HG03097 (cell line): ENCODE results near the gene ING5.
"Not testable (repeated sequence)": the region's sequence is repeated elsewhere in the genome, so short reads cannot be mapped to it uniquely, and the experiment has no call there.

Experiments used
- ATAC-seq: cut with Tn5 transposase; IDR thresholded peaks from one replicate; pipeline ENCODE4 v1.9.1; 2021; ENCODE audit not compliant: unreplicated experiment, low FRiP score

The ING5 gene

GRCh38 chr2:241703032-241703604 lies 1.3 kb downstream of the ING5 start:
- no peak for ATAC-seq

DNA sequence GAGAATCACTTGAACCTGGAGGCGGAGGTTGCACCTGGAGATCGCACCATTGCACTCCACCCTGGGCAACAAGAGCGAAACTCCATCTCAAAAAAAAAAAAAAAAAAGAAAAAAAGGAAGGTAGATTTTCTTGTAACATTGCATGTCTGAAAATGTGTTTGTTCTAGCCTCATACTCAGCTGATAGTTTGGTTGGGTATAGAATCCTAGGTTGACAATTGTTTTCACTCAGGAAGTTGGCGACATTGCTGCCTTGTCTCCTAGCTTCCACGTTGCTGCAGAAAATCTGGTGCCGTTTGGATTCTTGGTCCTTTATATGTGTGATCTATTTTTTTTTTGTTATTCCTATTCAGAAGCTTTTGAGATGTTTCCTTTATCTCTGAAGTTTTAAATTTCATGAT lies 4.7 kb downstream of the ING5 start:
- ATAC-seq, result no peak

GRCh38 chr2:241708879-241709278 lies 7.0 kb downstream of the ING5 start:
- no peak for ATAC-seq

DNA sequence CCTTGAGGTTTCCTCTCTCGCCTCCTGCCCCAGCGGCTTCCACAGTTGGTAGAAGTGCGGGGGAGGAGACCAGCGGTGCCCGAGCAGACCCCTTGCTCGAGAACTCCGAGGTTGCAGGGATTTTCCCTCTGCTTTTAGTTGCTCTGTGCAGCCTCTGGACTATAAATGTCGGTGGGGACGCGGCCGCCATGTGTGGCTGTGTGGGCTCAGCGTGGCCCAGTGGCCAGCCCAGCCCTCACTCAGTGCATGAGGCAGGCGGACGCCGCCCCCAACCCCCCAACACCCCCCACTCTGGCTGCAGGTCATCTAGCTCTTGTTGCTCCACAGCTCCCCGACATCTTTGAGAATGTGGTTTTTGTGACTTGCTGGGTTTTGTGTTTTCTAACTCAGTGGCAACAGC lies 17.3 kb downstream of the ING5 start:
- ATAC-seq, result no peak

DNA sequence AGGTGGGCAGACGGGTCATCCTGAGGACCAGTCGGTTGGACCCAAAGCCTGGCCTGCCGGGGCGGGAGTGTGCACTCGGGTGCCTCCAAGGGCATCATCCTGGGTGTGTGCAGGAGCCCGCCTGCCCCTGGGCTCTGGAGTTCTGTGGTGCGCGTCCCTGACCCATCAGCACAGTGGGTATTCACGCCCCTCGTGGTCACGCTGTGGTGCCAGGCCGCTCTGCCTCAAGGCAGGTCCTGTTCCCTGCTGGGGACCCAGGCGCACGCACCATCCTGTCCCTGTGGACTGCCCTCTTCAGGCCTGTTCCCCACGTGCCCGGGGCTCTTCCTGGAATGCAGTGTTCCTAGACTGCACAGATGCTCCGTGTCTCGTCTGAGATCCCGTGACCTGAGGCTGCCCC lies 18.3 kb downstream of the ING5 start:
- ATAC-seq, result no peak

DNA sequence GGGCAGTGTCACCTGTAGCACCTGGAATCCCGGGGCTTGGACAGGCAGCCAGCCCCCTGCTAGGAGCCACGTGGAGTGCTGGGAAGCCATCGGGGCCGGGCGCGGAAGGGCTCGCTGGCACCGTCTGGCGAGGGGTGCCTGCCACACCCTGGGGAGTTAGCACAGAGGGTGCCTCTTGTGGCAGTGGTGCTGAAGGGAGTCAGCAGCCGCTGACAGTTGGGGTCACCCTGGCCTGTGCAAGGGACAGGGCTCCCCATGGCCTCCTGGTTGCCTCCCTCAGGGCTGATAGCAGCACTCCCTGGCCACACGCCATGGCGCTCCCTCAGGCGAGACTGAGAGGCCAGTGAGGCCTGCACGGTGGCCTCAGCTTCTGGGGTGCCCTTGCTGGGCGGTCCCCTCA lies 18.7 kb downstream of the ING5 start:
- no peak for ATAC-seq

- no peak for ATAC-seq
These were observed 20.0 kb downstream of the ING5 start for GRCh38 chr2:241721852-241722251.

- ATAC-seq, result no peak
These were observed 21.1 kb downstream of the ING5 start for GRCh38 chr2:241722896-241723454.

DNA sequence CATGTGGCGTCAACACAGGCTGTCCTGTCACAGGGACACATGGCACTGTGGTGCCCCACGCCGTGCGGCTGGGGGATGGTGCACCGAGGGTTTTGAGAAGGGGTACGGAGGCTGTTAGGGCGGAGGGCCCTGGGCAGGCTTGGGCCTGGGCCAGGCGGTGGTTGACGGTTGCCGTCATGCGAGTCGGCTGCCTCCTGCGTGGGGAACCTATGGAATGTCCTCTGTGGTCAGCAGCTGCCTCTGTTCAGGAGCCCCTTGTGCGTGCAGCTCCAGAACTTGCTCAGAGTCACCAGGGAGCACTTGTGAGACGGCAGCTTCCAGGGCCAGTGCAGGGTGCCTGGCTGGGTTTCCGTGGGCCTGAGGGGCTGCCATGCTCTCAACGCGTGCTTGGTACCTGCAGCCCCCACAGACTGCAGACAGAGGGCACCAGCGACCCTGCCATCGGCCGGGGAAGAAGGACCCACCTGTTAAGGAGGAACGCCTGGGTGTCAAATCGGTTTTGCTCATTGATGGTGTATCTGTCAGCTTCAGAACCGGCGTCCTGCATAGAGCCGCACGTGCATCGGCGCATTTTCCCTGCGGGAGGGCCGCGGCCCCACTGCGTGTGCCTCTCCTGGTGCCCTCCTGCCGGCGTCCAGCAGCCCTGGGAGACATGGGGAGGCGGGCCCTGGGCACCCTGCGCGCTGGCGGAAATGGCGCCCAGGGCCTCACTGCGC lies 22.6 kb downstream of the ING5 start:
- ATAC-seq, result no peak

GRCh38 chr2:241724975-241725870 lies 23.4 kb downstream of the ING5 start:
- no peak for ATAC-seq

GRCh38 chr2:241726459-241726858 lies 24.6 kb downstream of the ING5 start:
- no peak for ATAC-seq

DNA sequence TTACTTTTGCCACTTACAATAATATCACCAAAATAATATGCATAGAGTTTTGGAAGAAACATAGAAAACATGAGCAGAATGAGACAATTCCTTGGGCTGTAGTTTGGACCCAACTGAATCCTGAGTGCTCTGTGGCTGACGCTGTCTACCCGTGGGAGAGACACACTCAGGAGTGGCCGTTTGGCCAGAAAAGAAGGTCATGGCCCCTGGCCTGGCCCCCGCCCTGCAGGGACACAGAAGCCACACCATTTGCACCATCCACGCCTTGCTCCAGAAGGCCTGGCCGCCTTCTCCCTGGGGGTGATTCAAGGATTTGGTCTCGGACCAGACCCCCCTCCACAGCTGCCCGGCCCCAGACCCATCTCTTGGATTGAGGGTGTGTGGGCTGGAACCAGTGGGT lies 26.2 kb downstream of the ING5 start:
- no peak for ATAC-seq

GRCh38 chr2:241728627-241729026 lies 26.8 kb downstream of the ING5 start:
- ATAC-seq, result no peak

DNA sequence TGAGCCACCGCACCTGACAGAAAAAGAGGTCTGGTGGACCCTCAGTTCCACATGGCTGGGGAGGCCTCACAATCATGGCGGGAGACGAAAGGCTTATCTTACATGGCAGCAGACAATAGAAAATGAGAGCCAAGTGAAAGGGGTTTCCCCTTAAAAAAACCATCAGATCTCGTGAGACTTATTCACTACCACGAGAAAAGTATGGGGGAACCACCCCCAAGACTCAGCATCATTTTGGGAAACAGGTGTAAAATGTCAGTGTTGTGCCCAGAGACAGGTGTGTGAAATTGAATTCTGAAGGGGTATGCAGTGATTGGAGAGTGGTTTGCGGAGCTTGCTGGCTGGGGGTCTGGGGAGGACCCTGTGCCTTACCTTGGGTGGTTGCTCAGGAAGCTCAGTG lies 28.0 kb downstream of the ING5 start:
- ATAC-seq, result no peak

- ATAC-seq, result no peak
These were observed 28.9 kb downstream of the ING5 start for GRCh38 chr2:241730671-241731293.

DNA sequence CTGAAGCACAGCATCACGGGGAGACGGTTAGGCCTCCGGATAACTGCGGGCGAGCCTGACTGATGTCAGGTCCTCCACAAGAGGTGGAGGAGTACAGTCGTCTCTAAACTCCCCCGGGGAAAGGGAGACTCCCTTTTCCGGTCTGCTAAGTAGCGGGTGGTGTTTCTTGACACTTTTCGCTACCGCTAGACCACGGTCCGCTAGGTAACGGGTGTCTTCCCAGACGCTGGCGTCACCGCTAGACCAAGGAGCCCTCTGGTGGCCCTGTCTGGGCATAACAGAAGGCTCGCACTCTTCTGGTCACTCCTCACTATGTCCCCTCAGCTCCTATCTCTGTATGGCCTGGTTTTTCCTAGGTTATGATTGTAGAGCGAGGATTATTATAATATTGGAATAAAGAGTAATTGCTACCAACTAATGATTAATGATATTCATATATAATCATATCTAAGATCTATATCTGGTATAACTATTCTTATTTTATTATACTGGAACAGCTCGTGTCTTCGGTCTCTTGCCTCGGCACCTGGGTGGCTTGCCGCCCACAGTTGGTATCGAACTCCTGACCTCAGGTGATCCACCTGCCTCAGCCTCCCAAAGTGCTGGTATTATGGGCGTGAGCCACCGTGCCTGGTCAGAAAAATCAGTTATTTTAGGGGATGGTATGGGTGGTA lies 30.8 kb downstream of the ING5 start:
- not testable (repeated sequence) for ATAC-seq

- ATAC-seq, result no peak
These were observed 31.8 kb downstream of the ING5 start for GRCh38 chr2:241733391-241734207.

- ATAC-seq, result no peak
These were observed 32.3 kb downstream of the ING5 start for GRCh38 chr2:241734208-241734466.

- ATAC-seq, result peak; percentile 68
These were observed 32.8 kb downstream of the ING5 start, which contains the start of gene D2HGDH for GRCh38 chr2:241734467-241735208. TSS of gene D2HGDH (plus strand) at chr2:241734630. CDS start at chr2:241735225, 595 bp downstream.
